HFF-Myc (cell line): ENCODE results near the gene RAP1GAP2.
"Not testable (repeated sequence)": the region's sequence is repeated elsewhere in the genome, so short reads cannot be mapped to it uniquely, and the experiment has no call there.

ENCODE experiments used
- DNase-seq: peaks from one replicate; pipeline ENCODE4 v3.0.0-alpha.2; 2011; ENCODE audit warnings: low read depth; ENCODE audit errors: extremely low read depth
- H3K4me3 ChIP-seq: replicated peaks from 2 replicates; pipeline ENCODE4 v1.5.1; 2011; ENCODE audit warnings: low read depth, mild to moderate bottlenecking, control low read depth, low read length
- TF ChIP-seq, protein P1 (sequence below): IDR thresholded peaks from 2 replicates; pipeline ENCODE4 v1.5.1; 2012; ENCODE audit warnings: mild to moderate bottlenecking, low read depth, low read length, control low read depth; ENCODE audit errors: missing control alignments

The RAP1GAP2 gene

DNA sequence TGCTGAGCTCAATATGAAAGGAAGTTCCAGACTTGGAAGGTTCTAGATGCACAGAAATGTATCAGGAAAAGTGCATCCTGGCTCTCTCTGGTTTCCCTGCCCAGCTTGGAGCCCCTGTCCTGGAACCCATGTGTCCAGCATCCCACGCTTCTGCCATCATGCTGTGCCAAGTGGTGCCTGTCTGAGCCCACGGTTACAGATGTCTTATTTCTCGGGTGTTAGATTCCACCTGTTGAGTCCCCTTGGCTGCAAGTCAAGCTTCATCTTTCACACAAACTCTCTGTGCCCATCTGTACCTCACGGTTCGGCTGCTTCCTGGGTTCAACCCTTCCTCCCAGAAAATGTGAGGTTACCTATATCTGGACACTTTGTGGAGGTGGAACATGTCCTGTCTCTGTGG is 244.6 kb downstream of the RAP1GAP2 start:
- H3K4me3 ChIP-seq, result no peak overlapping the region
- TF ChIP-seq, protein P1, sequence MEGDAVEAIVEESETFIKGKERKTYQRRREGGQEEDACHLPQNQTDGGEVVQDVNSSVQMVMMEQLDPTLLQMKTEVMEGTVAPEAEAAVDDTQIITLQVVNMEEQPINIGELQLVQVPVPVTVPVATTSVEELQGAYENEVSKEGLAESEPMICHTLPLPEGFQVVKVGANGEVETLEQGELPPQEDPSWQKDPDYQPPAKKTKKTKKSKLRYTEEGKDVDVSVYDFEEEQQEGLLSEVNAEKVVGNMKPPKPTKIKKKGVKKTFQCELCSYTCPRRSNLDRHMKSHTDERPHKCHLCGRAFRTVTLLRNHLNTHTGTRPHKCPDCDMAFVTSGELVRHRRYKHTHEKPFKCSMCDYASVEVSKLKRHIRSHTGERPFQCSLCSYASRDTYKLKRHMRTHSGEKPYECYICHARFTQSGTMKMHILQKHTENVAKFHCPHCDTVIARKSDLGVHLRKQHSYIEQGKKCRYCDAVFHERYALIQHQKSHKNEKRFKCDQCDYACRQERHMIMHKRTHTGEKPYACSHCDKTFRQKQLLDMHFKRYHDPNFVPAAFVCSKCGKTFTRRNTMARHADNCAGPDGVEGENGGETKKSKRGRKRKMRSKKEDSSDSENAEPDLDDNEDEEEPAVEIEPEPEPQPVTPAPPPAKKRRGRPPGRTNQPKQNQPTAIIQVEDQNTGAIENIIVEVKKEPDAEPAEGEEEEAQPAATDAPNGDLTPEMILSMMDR, result no peak
- no peak for DNase-seq

DNA sequence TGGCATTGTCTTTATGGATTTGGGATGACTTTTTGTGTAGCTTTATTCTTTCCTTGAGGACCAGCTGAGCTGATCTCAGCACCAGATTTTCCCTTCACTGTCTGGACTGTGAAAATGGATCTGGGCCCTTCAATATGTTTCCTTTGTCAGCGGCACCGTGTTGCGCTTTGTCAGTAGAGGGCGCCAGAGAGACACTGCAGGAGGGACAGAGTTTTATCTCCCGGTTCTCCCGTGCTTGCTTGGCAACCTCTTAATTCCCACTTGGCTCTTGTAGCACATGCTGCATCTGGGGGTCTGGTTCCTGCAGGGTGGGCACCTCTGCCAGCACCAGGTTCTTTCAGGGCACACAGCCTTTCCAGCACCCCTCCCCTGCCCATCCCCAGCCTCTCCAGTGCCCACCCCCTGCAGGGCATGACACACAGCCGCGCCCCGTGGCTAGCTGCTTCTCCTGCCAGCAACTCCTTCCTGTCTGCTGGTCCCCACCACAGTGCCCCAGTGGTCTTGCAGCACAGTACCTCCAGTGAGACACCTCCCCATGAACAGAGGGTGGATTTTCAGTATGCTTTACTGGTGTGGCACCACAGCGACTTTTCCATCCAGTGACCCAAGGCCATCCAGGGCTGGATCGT is 247.6 kb downstream of the RAP1GAP2 start:
- no peak overlapping the region for H3K4me3 ChIP-seq
- TF ChIP-seq, protein P1, result peak; percentile 56
- DNase-seq, result no peak

DNA sequence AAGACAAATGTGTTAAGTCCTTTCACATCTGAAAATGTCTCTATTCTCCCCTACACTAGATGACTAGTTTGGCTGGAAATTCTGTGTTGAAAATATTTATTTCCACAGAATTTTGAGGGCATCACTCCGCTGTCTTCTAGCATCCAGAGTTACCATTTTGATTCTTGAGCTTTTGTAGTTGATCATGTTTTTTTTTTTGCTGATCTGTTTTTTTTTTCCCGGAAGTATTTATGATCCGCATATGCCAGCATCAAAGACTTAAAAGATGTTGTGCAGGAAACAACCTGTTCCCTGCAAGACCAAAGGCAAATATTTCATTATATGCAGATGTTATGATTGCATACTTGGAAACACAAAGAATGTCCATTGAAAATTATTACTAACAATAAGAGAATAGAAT is 250.5 kb downstream of the RAP1GAP2 start:
- TF ChIP-seq, protein P1, result no peak
- no peak for DNase-seq
- no peak overlapping the region for H3K4me3 ChIP-seq

DNA sequence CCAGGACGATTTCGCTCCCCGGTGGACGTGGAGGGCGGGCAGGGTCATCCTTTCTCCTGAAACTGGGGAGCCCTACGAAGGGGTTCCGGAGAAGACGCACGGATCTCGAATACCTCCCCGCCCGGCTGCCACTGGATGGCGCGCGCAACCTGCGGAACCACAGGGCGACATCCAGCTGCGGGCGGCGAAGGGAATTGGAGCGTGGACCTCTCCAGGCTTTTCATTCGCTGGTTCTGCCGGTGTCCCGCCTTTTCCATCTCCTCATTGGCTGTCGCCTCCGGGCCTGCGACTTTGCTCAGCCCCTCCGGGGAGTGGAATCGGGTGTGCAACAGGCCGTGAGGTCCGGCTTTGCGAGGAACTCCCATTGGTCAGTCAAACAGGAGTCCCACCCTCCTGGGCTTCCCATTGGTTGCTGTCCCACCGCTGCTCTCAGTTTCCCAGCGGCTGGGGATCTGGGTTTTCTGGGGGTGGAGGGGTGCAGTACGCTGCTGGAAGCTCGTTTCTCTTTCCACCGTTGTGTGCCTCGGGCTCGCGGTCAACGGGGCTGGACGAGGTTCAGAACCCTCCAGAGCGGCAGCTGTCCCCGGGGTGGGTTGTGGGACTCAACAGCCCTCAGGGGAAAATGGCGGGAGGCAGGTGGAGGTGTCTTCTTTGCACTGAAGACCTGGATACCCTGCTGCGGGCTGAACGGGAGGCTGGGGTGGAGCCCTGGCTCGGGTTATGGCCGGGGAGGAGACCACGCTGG is 252.7 kb downstream of the RAP1GAP2 start:
- peak overlapping the region; percentile 61 for H3K4me3 ChIP-seq
- DNase-seq, result peak; percentile 89
- TF ChIP-seq, protein P1, result peak; percentile 71

DNA sequence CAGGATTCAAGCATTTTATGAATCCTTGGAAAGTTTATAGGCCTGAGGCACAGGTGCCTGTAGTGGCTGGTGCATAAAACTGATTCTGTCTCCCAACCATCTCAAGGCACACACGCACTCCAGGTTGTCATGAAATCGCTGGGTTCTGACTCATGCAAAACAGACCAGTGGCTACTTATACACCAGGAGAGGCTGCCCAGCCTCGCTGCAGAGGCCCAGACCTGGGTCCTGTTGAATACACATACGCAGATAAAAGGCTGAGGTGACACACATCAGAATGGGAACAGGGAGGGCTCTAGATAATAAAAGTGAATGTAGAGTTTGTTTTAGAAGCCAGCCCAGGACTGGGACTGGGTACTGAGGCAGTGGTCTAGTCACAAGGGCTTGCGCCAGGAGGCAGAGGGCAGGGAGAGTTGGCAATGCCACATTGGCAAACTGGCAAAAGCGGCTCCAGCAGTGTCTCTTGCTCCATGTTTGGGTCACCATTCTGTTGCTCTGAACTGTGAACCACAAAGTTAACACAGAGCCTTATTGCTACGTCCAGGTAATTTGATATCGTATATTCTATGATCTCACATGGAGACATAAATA is 253.6 kb downstream of the RAP1GAP2 start:
- no peak for DNase-seq
- TF ChIP-seq, protein P1, result no peak
- H3K4me3 ChIP-seq, result peak overlapping the region; percentile 61

DNA sequence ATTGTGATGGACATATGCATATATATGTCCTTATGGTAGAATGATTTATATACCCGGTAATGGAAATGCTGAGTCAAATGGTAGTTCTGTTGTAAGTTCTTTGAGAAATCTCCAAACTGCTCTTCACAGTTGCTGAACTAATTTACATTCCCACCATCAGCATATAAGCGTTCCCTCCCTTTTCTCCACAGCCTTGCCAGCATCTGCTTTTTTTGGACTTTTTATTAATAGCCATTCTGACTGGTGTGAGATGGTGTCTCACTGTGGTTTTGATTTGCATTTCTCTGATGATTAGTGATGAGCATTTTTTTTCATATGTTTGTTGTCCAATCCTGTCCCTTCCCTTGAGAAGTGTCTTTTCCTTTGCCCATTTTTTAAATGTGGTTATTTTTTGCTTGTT is 258.6 kb downstream of the RAP1GAP2 start:
- DNase-seq, H3K4me3 ChIP-seq: not testable (repeated sequence)

DNA sequence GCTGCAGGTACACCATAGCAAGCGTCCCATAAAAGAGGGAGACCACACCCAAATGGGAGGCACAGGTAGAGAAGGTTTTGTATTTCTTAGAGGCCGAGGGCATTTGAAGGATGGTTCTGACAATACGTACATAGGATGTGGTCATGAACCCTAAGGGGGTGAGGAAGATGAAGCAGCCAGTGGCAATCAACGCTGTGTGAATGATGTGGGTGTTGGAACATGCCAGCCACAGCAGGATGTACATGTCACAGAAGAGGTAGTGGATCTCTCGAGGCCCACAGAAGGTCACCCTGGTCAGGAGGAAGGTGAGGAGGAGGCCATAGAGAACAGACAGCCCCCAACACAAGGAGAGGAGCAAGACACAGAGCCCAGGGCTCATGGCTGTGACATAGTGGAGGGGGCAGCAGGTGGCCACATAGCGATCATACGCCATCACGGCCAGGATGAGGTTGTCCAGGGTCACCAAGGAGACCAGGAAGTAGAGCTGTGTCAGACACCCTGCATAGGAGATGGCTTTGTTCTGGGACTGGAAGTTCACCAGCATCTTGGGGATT is 266.7 kb downstream of the RAP1GAP2 start:
- not testable (repeated sequence) for H3K4me3 ChIP-seq

DNA sequence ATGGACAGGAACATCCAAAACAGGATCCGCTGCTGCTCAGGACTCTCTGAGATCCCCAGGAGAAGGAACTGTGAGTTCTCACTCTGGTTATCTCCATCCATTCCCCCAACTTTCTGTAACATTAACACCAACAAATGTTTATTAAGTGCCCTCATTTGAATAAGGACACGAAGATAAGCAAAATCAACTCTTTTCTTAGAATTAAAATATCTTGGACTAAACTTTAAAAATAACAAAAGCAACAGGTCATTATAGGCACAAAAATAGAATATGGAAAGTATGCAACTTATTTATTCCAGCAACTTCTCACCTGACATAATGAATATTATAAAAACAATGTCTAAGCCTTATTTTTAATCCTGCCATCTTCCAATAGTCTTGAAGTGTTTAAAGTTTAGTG is 267.3 kb downstream of the RAP1GAP2 start, which contains the start of gene OR1D5:
OR1D5 (minus strand) TSS at position 101 of the 400 bp plus-strand sequence; CDS start at position 101, 0 bp downstream.
- DNase-seq, H3K4me3 ChIP-seq: not testable (repeated sequence)

More for the DNA sequence above, 266.7 kb downstream of the RAP1GAP2 start:
- DNase-seq, result not testable (repeated sequence)

DNA sequence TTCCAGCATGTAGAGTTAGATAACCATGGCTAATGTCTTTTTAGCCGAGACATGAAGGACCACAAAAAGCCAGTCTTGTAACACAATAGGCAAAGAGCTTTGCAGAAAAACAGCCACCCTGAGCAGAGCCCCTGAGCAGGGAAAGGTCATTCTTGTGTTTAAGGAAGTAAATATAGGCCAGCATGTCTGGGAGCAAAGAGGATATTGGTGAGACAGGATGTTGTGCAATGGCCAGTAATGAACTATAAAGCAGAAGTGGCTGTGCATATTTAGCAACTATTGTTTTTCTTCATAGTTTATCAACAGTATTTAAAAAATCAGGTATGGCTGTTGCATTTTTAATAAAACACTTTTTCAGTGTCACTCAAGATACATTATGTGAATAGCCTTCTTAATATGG is 269.0 kb downstream of the RAP1GAP2 start:
- DNase-seq, H3K4me3 ChIP-seq: not testable (repeated sequence)

DNA sequence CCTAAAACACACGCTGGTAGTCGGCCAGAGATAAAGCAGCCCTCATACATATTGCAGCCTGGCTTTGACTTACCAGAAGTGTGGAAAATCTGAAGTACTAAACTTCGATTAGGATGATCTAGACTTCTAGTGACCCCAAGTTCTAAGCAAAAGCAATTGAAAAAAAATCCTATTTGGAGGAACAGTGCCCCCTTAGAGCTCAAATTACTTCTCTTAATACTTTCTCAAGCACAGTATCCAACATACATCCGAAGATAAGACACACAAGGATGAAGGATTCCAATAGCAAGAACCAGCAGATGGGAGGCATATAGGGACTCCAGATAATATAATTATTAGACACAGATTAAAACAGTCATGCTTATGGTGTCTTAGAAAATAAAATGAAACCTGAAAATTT is 277.6 kb downstream of the RAP1GAP2 start:
- not testable (repeated sequence) for DNase-seq, H3K4me3 ChIP-seq
